K562 (cell line): ENCODE measurements around the gene RPL22. TPM values are rescaled to one million over a fixed set of nuclear protein-coding genes. Genes with fewer than 3 reads are reported as not detected.

Source experiments
- ARHGAP35 ChIP-seq: fragments of 450-650 bp; IDR thresholded peaks from 2 replicates; pipeline ENCODE4 v1.6.1; 2018; ENCODE audit not compliant: partially characterized antibody
- CHD2 ChIP-seq: IDR thresholded peaks from 2 replicates; pipeline ENCODE4 v1.6.1; 2011; ENCODE audit warnings: low read depth, low read length
- E4F1 ChIP-seq: fragments of 250-450 bp; sonication (Bioruptor Pico); IDR thresholded peaks from 2 replicates; pipeline ENCODE4 v1.5.0; 2021; ENCODE audit warnings: mild to moderate bottlenecking, borderline replicate concordance
- MEIS2 ChIP-seq: fragments of 450-650 bp; IDR thresholded peaks from 2 replicates; pipeline ENCODE4 v1.6.1; 2014; ENCODE audit warnings: mild to moderate bottlenecking; ENCODE audit not compliant: partially characterized antibody
- PHF8 ChIP-seq: fragments of 200-600 bp; sonication (generic); IDR thresholded peaks from 2 replicates; pipeline ENCODE4 v1.6.1; 2012; ENCODE audit warnings: mixed run types, mild to moderate bottlenecking, inconsistent platforms, low read length, moderate library complexity, borderline replicate concordance
- RNF2 ChIP-seq: sonication (generic); IDR thresholded peaks from 2 replicates; pipeline ENCODE4 v1.6.1; 2016
- SOX6 ChIP-seq: fragments of 450-650 bp; IDR thresholded peaks from 2 replicates; pipeline ENCODE4 v1.6.1; 2014; ENCODE audit warnings: mild to moderate bottlenecking
- SP1 ChIP-seq: sonication (generic); formaldehyde crosslinking; IDR thresholded peaks from 2 replicates; pipeline ENCODE4 v1.8.1; 2022; ENCODE audit warnings: mild to moderate bottlenecking, missing genetic modification reagents
- THRA ChIP-seq: fragments of 450-650 bp; IDR thresholded peaks from 2 replicates; pipeline ENCODE4 v1.6.1; 2017; ENCODE audit warnings: mild to moderate bottlenecking, moderate library complexity
- ZBTB43 ChIP-seq: sonication (generic); formaldehyde crosslinking; IDR thresholded peaks from 2 replicates; pipeline ENCODE4 v1.8.0; 2023; ENCODE audit warnings: mild to moderate bottlenecking, missing genetic modification reagents
- ZBTB8A ChIP-seq: fragments of 450-650 bp; IDR thresholded peaks from 2 replicates; pipeline ENCODE4 v1.6.1; 2018; ENCODE audit warnings: mild to moderate bottlenecking, moderate library complexity; ENCODE audit not compliant: partially characterized antibody
- ZNF12 ChIP-seq: sonication (generic); formaldehyde crosslinking; IDR thresholded peaks from 2 replicates; pipeline ENCODE4 v1.4.0; 2020; ENCODE audit warnings: mild to moderate bottlenecking, missing genetic modification reagents
- ZNF23 ChIP-seq: fragments of 250-450 bp; sonication (Bioruptor Pico); IDR thresholded peaks from 2 replicates; pipeline ENCODE4 v1.4.0; 2020; ENCODE audit warnings: mild to moderate bottlenecking
- ZNF347 ChIP-seq: fragments of 450-650 bp; formaldehyde crosslinking; IDR thresholded peaks from 2 replicates; pipeline ENCODE4 v1.4.0; 2020; ENCODE audit warnings: low read depth, mild to moderate bottlenecking, moderate library complexity
- polyA plus RNA-seq, 8 experiments: library from polyadenylated mRNA; depleted of rRNA in 4 of 8; stranded (reverse) in 5 of 8; unstranded in 3 of 8; fragments of >200 nt; fragmentation: Nextera tagmentation in 2 of 8; fragmentation: Illumina TruSeq in 1 of 8; extraction: Ambion mirVana in 2 of 8; extraction: Trizol in 1 of 8; gene quantifications; 2 replicates each; pipeline versions ENCODE4 v1.2.1 to v1.2.3, GENCODE V29; 2011 to 2014; ENCODE audit warnings: inconsistent platforms in 1 of 8, missing spikeins in 1 of 8
- total RNA-seq, 7 experiments: library from RNA; depleted of rRNA in 6 of 7; stranded (reverse); fragments of >200 nt in 6 of 7; fragmentation: Illumina TruSeq in 2 of 7; extraction: Trizol in 2 of 7; gene quantifications; 2 replicates each; pipeline versions ENCODE4 v1.2.1 to v1.2.3, GENCODE V29; 2011 to 2021; ENCODE audit warnings: low replicate concordance in 1 of 7
- TF ChIP-seq, protein P1 (sequence below): sonication (generic); formaldehyde crosslinking; IDR thresholded peaks from 2 replicates; pipeline ENCODE4 v1.8.1; 2023; ENCODE audit warnings: mild to moderate bottlenecking, missing genetic modification reagents
- TF ChIP-seq, protein P2 (sequence below): fragments of 250-450 bp; sonication (Bioruptor Pico); IDR thresholded peaks from 2 replicates; pipeline ENCODE4 v1.9.0; 2021; ENCODE audit warnings: mild to moderate bottlenecking, inconsistent platforms
- TF ChIP-seq, protein P3 (sequence below): fragments of 450-650 bp; IDR thresholded peaks from 2 replicates; pipeline ENCODE4 v1.7.0; 2016; ENCODE audit warnings: borderline replicate concordance

RPL22 gene
- total and polyA plus RNA-seq, 9 of the 15 experiments (the other 6 are each of a cell fraction or from before 2014, with no cell fraction given): 467 to 1,165 (median 607) TPM

GRCh38 chr1:6199298-6200187 lies at the start of gene RPL22 (continued):
- TF ChIP-seq E4F1 (CRISPR knock-in tag) (no peak), ZNF347 (CRISPR knock-in tag) (0 out of 2 replicates have a peak, but pooled peaks have one; percentile 22), CHD2 (no peak), ARHGAP35 (no peak), MEIS2 (no peak), PHF8 (peak; percentile 98), THRA (no peak), ZBTB43 (CRISPR knock-in tag) (no peak), ZNF23 (CRISPR knock-in tag) (no peak), ZBTB8A (no peak), ZNF12 (CRISPR knock-in tag) (no peak; the same call in 1 of the 2 replicates), SOX6 (peak; percentile 51; the same call in 1 of the 2 replicates), SP1 (CRISPR knock-in tag) (peak; percentile 99), RNF2 (peak; percentile 87)
- TF ChIP-seq, protein P1, sequence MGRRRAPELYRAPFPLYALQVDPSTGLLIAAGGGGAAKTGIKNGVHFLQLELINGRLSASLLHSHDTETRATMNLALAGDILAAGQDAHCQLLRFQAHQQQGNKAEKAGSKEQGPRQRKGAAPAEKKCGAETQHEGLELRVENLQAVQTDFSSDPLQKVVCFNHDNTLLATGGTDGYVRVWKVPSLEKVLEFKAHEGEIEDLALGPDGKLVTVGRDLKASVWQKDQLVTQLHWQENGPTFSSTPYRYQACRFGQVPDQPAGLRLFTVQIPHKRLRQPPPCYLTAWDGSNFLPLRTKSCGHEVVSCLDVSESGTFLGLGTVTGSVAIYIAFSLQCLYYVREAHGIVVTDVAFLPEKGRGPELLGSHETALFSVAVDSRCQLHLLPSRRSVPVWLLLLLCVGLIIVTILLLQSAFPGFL (CRISPR knock-in tag): no peak
- TF ChIP-seq, protein P2, sequence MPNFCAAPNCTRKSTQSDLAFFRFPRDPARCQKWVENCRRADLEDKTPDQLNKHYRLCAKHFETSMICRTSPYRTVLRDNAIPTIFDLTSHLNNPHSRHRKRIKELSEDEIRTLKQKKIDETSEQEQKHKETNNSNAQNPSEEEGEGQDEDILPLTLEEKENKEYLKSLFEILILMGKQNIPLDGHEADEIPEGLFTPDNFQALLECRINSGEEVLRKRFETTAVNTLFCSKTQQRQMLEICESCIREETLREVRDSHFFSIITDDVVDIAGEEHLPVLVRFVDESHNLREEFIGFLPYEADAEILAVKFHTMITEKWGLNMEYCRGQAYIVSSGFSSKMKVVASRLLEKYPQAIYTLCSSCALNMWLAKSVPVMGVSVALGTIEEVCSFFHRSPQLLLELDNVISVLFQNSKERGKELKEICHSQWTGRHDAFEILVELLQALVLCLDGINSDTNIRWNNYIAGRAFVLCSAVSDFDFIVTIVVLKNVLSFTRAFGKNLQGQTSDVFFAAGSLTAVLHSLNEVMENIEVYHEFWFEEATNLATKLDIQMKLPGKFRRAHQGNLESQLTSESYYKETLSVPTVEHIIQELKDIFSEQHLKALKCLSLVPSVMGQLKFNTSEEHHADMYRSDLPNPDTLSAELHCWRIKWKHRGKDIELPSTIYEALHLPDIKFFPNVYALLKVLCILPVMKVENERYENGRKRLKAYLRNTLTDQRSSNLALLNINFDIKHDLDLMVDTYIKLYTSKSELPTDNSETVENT (CRISPR knock-in tag): peak; percentile 89; the same call in 1 of the 2 replicates
- TF ChIP-seq, protein P3, sequence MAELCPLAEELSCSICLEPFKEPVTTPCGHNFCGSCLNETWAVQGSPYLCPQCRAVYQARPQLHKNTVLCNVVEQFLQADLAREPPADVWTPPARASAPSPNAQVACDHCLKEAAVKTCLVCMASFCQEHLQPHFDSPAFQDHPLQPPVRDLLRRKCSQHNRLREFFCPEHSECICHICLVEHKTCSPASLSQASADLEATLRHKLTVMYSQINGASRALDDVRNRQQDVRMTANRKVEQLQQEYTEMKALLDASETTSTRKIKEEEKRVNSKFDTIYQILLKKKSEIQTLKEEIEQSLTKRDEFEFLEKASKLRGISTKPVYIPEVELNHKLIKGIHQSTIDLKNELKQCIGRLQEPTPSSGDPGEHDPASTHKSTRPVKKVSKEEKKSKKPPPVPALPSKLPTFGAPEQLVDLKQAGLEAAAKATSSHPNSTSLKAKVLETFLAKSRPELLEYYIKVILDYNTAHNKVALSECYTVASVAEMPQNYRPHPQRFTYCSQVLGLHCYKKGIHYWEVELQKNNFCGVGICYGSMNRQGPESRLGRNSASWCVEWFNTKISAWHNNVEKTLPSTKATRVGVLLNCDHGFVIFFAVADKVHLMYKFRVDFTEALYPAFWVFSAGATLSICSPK: no peak
